HG03342 (cell line): ENCODE results near the gene LSM3.

Source experiments
- ATAC-seq: cut with Tn5 transposase; IDR thresholded peaks from one replicate; pipeline ENCODE4 v1.9.1; 2021; ENCODE audit warnings: mild to moderate bottlenecking, moderate library complexity; ENCODE audit not compliant: unreplicated experiment

Gene LSM3

GRCh38 chr3:14194865-14195264, 16.2 kb downstream of the LSM3 start:
- ATAC-seq: peak; percentile 82

GRCh38 chr3:14199641-14200040, 21.0 kb downstream of the LSM3 start:
- ATAC-seq: no peak

GRCh38 chr3:14200276-14200675, 21.7 kb downstream of the LSM3 start:
- no peak for ATAC-seq

- no peak for ATAC-seq
Observed at GRCh38 chr3:14200841-14201240, 22.2 kb downstream of the LSM3 start.

GRCh38 chr3:14201940-14202684, 23.5 kb downstream of the LSM3 start:
- ATAC-seq: no peak

GRCh38 chr3:14202874-14203520, 24.4 kb downstream of the LSM3 start:
- no peak for ATAC-seq

- peak; percentile 71 for ATAC-seq
Observed at GRCh38 chr3:14203521-14204079, 25.0 kb downstream of the LSM3 start.

GRCh38 chr3:14204515-14205284, 26.1 kb downstream of the LSM3 start:
- no peak for ATAC-seq

- no peak for ATAC-seq
Observed at GRCh38 chr3:14206548-14207177, 28.0 kb downstream of the LSM3 start.

- no peak for ATAC-seq
Observed at GRCh38 chr3:14208168-14208567, 29.6 kb downstream of the LSM3 start.

GRCh38 chr3:14208977-14209394, 30.4 kb downstream of the LSM3 start:
- no peak for ATAC-seq

- no peak for ATAC-seq
Observed at GRCh38 chr3:14209581-14210289, 31.1 kb downstream of the LSM3 start.

- ATAC-seq: no peak
Observed at GRCh38 chr3:14210290-14210688, 31.7 kb downstream of the LSM3 start.

GRCh38 chr3:14210843-14211594, 32.4 kb downstream of the LSM3 start:
- ATAC-seq: no peak

GRCh38 chr3:14211621-14212020, 33.0 kb downstream of the LSM3 start:
- no peak for ATAC-seq

- no peak for ATAC-seq
Observed at GRCh38 chr3:14212032-14212431, 33.4 kb downstream of the LSM3 start.

- ATAC-seq: no peak
Observed at GRCh38 chr3:14213066-14213774, 34.6 kb downstream of the LSM3 start.

GRCh38 chr3:14214764-14215163, 36.1 kb downstream of the LSM3 start:
- ATAC-seq: no peak
